NCI-H1105 treated with DMSO at 0.1 percent for 48 hours (cell line): Measurements from ENCODE around the gene TIMM8A.

ENCODE experiments used
- DNase-seq: peaks from one replicate; lab custom pipeline; 2025; lab: John Stamatoyannopoulos, UW

TIMM8A gene

GRCh38 chrX:101348452-101349192 is at the start of gene TIMM8A:
Gene TIMM8A, minus strand, starts transcription at chrX:101348742. Its CDS starts 78 bp downstream, at chrX:101348664.
- DNase-seq = peak; percentile 53

GRCh38 chrX:101397779-101398178 is 49.2 kb upstream of the TIMM8A start:
- DNase-seq = no peak

GRCh38 chrX:101395789-101396188 is 47.2 kb upstream of the TIMM8A start:
- DNase-seq = no peak

- no peak for DNase-seq
Observed at GRCh38 chrX:101394372-101394771, 45.8 kb upstream of the TIMM8A start.

- DNase-seq = no peak
Observed at GRCh38 chrX:101393530-101394305, 45.2 kb upstream of the TIMM8A start.

DNA sequence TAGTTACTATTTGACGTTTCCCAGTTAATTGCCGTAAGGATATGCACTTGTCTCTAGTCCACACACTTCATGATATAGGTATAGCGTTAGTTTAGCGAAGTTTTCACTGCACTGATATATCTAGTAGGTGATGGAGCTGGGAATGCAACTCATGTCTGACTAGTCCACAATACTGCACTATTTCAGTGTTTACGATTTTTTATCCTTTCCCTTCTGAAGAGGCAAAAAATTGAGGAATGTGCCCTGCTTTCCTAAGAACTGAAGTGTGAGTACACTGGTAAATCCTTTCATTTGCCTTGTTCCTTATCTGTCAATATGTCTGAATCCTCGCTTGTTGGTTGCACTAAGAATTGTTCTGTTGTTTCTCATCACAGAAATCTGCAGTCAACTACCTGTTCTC is 43.3 kb upstream of the TIMM8A start:
- no peak for DNase-seq

- peak; percentile 88 for DNase-seq
Observed at GRCh38 chrX:101390664-101391525, 42.4 kb upstream of the TIMM8A start, which contains the start of gene RPL36A. Gene RPL36A, plus strand, starts transcription at chrX:101391011. Its CDS starts 33 bp downstream, at chrX:101391044.

GRCh38 chrX:101388604-101389003 is 40.1 kb upstream of the TIMM8A start:
- DNase-seq = no peak

- DNase-seq = no peak
Observed at GRCh38 chrX:101386542-101386885, 38.0 kb upstream of the TIMM8A start.

DNA sequence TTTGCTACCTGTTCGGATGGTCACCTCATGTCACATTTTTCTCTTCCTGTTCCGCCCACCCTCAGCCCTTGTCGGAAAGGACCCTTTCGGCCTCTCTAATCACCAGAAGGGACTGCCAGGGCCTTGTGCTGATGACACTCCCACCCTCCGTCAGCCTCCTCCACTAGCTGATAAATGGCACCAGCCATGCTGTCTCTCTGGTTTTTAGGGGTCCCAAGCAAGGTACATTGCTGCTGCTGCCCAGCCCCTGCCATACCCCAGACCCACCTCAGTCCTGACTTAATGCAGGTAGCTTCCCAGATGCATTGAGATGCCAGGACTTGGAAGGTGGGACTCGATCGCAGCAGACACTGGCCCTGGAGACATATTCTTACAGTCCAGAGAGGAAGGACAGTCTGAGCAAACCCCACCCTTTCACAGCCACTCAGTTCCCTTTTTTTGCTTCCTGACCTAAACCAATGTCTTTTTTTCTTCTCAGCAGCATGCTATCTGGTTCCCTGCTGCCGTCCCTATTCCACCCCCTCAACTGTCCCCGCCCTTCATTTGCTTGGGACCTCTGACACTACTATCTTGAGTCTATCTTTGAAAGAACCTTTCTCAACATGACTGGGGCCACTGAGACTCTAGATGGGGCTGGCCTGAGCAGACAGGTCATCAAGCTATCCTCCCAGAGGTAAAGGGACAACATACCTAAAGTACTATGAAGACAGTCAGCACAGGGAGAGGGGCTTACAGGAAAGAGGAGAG is 37.4 kb upstream of the TIMM8A start, which contains the start of gene BTK:
Gene BTK, minus strand, starts transcription at position 397 of the 747 bp plus-strand sequence. CDS start 10,907 bp downstream, outside the sequence.
- no peak for DNase-seq

DNA sequence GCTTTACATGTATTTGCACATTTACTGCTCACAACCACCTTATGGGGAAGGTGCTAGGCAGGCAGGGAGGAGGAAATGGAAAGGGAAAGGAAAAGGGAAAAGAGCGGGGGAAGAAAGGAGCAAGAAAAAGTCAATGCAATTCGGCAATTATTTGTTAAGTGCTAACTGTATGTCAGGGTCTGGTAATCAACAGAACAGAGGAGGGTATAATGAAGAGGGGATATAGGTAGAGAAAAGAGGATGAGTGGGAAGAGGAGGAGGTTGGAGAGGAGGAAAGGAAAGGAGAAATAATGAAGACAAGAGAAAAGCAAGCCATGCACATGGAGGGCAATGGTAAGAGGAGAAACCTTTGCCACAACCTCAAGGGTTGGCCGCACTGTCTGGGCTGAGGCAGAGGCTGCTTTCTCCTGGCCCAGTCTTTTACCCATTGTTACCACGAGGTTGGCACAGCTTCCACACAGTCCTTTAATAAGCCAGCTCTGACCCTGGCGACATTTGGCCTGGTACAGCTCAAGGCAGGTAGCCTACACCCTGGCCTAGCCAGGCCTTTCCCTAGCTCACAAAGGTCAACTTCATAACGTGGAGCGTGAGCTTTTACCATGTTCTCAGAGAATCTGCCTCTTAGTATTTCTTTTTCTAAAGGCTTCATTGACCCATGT is 36.6 kb upstream of the TIMM8A start:
- no peak for DNase-seq

- no peak for DNase-seq
Observed at GRCh38 chrX:101383679-101384205, 35.2 kb upstream of the TIMM8A start.

DNA sequence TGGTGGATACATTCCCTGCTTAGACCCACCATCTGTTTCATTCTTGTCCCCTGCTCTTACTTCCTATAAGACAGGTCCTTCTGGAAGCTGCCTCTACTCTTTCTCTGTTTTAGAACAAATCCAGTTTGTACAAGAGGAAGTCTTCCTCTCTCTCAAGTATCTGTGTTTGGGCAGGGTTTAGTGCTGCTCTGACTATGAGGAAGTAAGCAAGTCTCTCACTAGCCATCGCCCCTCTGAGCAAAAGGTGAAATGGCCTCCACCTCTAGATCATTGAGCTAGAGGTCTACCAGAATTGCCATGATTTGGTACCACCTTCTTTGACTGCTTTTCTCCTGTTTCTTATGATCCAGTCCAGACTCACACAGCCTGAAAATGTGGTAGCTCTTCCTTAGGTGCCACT is 29.0 kb upstream of the TIMM8A start:
- DNase-seq = no peak

GRCh38 chrX:101370888-101371504 is 22.5 kb upstream of the TIMM8A start:
- DNase-seq = no peak

DNA sequence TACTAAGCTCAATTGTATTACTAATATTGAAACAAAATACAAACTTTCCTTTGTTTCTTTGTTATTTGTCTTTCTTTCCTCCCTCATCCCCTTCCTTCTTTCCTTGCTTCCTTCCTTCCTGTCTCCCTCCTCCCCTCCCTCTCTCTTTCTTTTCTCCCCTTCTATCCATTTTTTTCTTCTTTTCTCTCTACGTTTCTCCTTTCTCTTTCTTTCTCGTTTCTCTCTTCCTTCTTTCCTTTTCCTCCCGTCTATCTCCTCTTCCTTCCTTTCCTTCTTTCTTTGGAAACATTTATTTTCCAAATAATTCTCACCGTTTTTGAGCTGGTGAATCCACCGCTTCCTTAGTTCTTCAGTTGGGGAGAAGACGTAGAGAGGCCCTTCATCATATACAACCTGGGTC is 21.1 kb upstream of the TIMM8A start:
- DNase-seq = no peak

GRCh38 chrX:101368800-101369199 is 20.3 kb upstream of the TIMM8A start:
- DNase-seq = no peak

DNA sequence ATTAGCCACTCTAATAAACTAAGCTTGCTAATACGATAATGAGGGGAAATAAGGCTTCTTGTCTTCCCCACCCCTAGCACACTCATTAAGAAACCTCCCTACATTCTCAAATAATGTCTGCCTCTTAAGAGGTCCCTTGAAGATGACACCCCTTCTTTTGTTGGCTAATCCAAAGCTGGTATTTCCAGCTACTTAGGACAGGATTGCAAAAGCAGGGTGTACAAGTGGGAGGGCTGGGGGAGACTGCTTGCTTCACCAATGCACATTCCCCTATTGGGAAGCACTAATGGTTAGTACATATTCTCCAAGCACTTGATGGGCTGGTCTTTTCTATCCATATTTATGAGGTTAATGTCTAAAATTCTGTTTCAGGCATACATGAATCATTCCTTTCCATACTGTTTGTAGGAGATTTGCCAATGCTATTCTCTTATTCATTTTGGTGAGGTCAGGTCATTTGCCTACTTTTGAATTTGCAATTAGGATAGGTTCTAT is 16.8 kb upstream of the TIMM8A start:
- no peak for DNase-seq

GRCh38 chrX:101362757-101363156 is 14.2 kb upstream of the TIMM8A start:
- DNase-seq = no peak

DNA sequence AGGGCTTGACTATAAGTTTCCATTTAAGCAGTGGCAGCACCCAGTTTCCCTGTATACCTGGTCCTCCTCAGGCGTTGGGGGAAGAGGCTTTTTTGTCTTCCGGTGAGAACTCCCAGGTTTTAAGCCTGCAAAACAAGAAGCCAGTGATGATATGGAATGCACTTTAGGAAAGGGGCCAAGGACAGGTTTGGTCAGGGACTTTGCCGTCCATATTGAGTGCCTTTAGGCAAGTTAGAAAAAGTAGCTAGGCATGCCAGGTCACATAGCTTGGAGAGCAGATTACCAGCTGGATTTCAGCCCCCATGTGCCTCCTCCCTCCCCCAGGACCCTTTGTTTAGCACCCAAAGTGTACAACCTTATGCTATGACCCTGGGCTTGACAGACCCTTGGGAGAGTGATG is 13.6 kb upstream of the TIMM8A start:
- DNase-seq = no peak

- DNase-seq = no peak
Observed at GRCh38 chrX:101360390-101360789, 11.8 kb upstream of the TIMM8A start.
